Measurements from ENCODE around the gene DDX21. TPM values are rescaled to one million over a fixed set of nuclear protein-coding genes. Genes with fewer than 3 reads are reported as not detected.
"Not testable (repeated sequence)": the region's sequence is repeated elsewhere in the genome, so short reads cannot be mapped to it uniquely, and the experiment has no call there.

The DDX21 gene
- 50.4 TPM for polyA plus RNA-seq (2012; ENCODE audit: insufficient read depth, insufficient read length)

GRCh38 chr10:68955832-68956532, at the start of gene DDX21:
Gene DDX21, plus strand, starts transcription at chr10:68956170. Its CDS starts 56 bp downstream, at chr10:68956226.
- DNase-seq (ENCODE audit: low read depth, low spot score), result peak; percentile 90
- H3K4me3 ChIP-seq (ENCODE audit: low read length), result peak within 1 kb of the TSS; percentile 98

DNA sequence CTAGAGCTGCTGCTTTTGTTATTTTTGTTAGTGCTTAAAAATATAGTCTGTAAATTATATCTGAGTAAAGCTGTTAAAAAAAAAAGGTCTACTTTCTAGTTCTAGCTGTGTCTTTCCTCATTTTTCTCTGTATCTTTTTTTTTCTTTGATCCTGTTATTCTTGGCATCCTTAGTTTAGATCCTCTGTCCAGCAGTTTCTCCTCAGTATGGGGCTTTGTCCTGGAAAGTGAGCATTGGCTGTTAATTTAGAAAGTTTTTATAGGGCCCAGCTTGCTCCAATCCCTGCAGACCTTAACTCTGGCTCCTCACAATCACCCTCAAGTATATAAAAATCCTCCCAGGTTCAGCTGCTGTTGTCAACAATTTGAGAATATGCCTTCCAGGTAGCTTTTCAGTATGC, 31.4 kb upstream of the DDX21 start:
- no peak for DNase-seq (ENCODE audit: low read depth, low spot score)
- H3K4me3 ChIP-seq (ENCODE audit: low read length), result no peak overlapping the region

GRCh38 chr10:68925489-68925888, 30.5 kb upstream of the DDX21 start:
- H3K4me3 ChIP-seq (ENCODE audit: low read length), result no peak overlapping the region
- DNase-seq (ENCODE audit: low read depth, low spot score), result no peak

DNA sequence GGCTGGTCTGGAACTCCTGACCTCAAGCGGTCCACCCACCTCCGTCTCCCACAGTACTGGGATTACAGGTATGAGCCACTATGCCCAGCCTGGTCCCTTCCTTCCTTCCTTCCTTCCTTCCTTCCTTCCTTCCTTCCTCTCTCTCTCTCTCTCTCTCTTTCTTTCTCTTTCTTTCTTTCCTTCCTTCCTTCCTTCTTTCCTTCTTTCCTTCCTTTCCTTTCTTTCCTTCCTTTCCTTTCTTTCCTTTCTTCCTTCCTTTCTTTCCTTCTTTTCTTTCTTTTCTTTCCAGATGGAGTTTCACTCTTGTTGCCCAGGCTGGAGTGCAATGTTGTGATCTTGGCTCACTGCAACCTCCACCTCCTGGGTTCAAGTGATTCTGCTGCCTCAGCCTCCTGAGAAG, 26.8 kb upstream of the DDX21 start:
- not testable (repeated sequence) for H3K4me3 ChIP-seq (ENCODE audit: low read length); DNase-seq (ENCODE audit: low read depth, low spot score)

- DNase-seq (ENCODE audit: low read depth, low spot score); H3K4me3 ChIP-seq (ENCODE audit: low read length): not testable (repeated sequence)
Measured at GRCh38 chr10:68929888-68930287, 26.1 kb upstream of the DDX21 start.

GRCh38 chr10:68932860-68933259, 23.1 kb upstream of the DDX21 start:
- DNase-seq (ENCODE audit: low read depth, low spot score); H3K4me3 ChIP-seq (ENCODE audit: low read length): not testable (repeated sequence)

DNA sequence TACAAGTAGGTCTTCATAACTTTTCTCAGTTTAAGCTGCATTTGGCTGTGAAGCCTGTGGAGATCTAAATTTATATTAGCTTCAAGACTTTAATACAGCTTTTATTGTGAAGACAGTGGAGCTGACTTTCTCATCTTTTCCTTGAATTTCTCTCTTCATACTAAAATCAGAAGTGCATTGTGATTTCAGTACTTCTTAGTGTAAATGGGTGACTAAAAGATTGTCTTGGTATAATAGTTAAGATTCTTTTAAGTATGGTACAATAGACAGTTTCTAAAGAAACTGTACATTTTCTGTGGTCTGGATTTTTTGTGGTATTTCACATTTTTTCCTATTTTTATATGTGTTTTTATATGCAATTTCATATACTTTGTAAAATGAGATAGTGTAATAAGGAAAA, 21.0 kb upstream of the DDX21 start:
- DNase-seq (ENCODE audit: low read depth, low spot score), result no peak
- H3K4me3 ChIP-seq (ENCODE audit: low read length), result no peak overlapping the region

- no peak overlapping the region for H3K4me3 ChIP-seq (ENCODE audit: low read length)
- no peak for DNase-seq (ENCODE audit: low read depth, low spot score)
Measured at GRCh38 chr10:68938117-68938516, 17.9 kb upstream of the DDX21 start.

DNA sequence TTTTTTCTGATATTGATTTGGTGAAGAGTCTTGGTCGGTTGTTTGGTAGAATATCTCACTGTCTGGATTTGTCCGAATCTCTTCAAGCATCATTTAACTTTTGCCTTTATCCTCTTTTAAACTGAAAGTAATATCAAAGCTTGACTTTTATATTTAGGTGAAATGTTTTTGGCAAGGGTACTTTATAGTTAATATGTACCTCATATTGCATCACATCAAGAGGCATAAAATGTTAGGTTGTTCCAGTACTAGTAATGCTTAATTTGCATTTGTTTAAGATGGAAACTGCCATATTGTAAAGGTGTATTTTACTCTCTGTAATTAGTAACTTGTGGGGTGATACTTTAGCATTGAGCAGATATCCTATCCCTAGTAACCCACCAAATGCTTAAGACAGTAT, 17.1 kb upstream of the DDX21 start:
- DNase-seq (ENCODE audit: low read depth, low spot score), result no peak
- H3K4me3 ChIP-seq (ENCODE audit: low read length), result no peak overlapping the region

GRCh38 chr10:68940917-68941316, 15.1 kb upstream of the DDX21 start:
- H3K4me3 ChIP-seq (ENCODE audit: low read length); DNase-seq (ENCODE audit: low read depth, low spot score): not testable (repeated sequence)

DNA sequence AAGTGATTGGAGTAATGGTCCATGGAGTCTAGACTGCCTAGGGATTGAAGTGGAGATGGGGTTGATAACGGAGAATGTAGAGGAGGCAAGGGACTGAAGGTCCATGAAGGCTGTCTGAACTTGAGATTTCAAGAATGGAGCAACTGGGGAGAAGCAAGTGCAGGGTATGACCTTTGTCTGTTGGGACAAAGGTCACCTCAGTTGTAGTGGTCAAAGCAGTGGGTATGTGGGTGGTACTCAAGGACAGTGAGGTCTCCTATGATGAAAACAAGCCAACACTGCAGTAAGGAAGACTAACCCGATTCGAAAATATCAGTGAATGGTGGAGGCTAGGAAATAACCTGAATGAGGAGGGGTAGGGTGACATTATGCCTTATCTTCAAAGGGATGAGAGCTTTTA, 5.4 kb upstream of the DDX21 start:
- no peak for DNase-seq (ENCODE audit: low read depth, low spot score)
- no peak overlapping the region for H3K4me3 ChIP-seq (ENCODE audit: low read length)

GRCh38 chr10:68954904-68955303, 1.1 kb upstream of the DDX21 start:
- H3K4me3 ChIP-seq (ENCODE audit: low read length), result peak overlapping the region; percentile 98
- DNase-seq (ENCODE audit: low read depth, low spot score), result no peak

- DNase-seq (ENCODE audit: low read depth, low spot score), result peak; percentile 37
- H3K4me3 ChIP-seq (ENCODE audit: low read length), result peak overlapping the region; percentile 98
Measured at GRCh38 chr10:68955355-68955831, 577 bp upstream of the DDX21 start.

DNA sequence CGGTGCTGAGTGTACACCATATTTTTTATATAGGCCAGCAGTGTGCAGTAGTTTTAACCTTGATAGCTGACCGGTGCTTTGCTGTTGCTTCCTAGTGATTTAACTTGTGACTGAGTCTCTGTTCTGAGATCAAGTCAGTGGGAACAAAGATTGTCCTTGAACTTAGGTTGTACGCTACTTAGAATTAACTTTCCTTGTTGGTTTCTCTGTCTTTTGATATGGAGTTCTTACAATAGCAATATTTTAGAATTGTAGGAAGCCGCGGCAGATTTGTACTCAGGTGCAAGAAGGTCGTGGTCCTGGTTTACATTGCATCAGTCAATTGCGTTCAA, 1.3 kb downstream of the DDX21 start:
- H3K4me3 ChIP-seq (ENCODE audit: low read length), result peak overlapping the region; percentile 98
- no peak for DNase-seq (ENCODE audit: low read depth, low spot score)

GRCh38 chr10:68957654-68958053, 1.7 kb downstream of the DDX21 start:
- no peak for DNase-seq (ENCODE audit: low read depth, low spot score)

GRCh38 chr10:68959695-68960527, 3.9 kb downstream of the DDX21 start:
- H3K4me3 ChIP-seq (ENCODE audit: low read length), result no peak overlapping the region
- no peak for DNase-seq (ENCODE audit: low read depth, low spot score)

More at GRCh38 chr10:68957654-68958053, 1.7 kb downstream of the DDX21 start:
- H3K4me3 ChIP-seq (ENCODE audit: low read length), result peak overlapping the region; percentile 98

GRCh38 chr10:68963151-68963550, 7.2 kb downstream of the DDX21 start:
- no peak overlapping the region for H3K4me3 ChIP-seq (ENCODE audit: low read length)
- DNase-seq (ENCODE audit: low read depth, low spot score), result no peak

- DNase-seq (ENCODE audit: low read depth, low spot score), result no peak
- no peak overlapping the region for H3K4me3 ChIP-seq (ENCODE audit: low read length)
Measured at GRCh38 chr10:68973975-68974374, 18.0 kb downstream of the DDX21 start.

DNA sequence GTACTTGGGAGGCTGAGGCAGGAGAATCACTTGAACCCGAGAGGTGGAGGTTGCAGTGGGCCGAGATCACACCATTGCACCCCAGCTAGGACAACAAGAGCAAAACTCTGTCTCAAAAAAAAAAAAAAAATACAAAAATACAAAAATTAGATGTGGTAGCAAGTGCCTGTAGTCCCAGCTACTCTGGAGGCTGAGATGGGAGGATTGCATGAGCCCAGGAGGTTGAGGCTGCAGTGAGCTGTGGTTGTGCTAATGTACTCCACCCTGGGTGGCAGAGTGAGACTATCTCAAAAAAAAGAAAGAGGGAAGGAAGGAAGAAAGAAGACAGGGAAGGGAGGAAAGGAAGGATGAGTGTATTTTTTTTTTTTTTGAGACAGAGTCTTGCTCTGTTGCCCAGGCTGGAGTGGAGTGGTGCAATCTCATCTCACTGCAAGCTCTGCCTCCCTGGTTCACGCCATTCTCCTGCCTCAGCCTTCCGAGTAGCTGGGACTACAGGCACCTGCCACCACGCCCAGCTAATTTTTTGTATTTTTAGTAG, 20.0 kb downstream of the DDX21 start:
- not testable (repeated sequence) for H3K4me3 ChIP-seq (ENCODE audit: low read length); DNase-seq (ENCODE audit: low read depth, low spot score)

GRCh38 chr10:68979738-68980137, 23.8 kb downstream of the DDX21 start:
- DNase-seq (ENCODE audit: low read depth, low spot score); H3K4me3 ChIP-seq (ENCODE audit: low read length): not testable (repeated sequence)
